K562 (cell line): ENCODE results near the gene SPACA5B. TPM values are rescaled to one million over a fixed set of nuclear protein-coding genes. Genes with fewer than 3 reads are reported as not detected.

ENCODE experiments used
- ATAC-seq: fragments of 200-7000 bp; cut with Tn5 transposase; 3 replicates; pipeline ENCODE4 v1.9.1; 2020; ENCODE audit warnings: moderate library complexity
- BruUV-seq: library from RNA; stranded (reverse); fragments of 400-500 nt; replicated peaks from 2 replicates; lab custom pipeline; 2021; lab: Mats Ljungman, UMichigan
- CTCF ChIA-PET: fragments of 300-600 bp; formaldehyde crosslinking; extraction: SDS; loops from one replicate; lab custom pipeline; 2021; ENCODE audit warnings: low intra/inter-chr PET ratio; lab: Yijun Ruan, JAX
- POLR2A ChIA-PET: fragments of 300-600, 350-650 bp; sonication (Branson Sonifier 250); formaldehyde crosslinking; extraction: SDS; loops from one replicate; lab custom pipeline; 2021; ENCODE audit warnings: antibody characterized with exemption, inconsistent platforms; lab: Yijun Ruan, JAX
- DNase-seq, 4 experiments: peaks; one replicate each; pipeline versions ENCODE4 v3.0.0 to v3.0.0-alpha.2; 2011 to 2018; ENCODE audit warnings: low spot score in 3 of 4, mixed read lengths in 3 of 4; ENCODE audit errors: extremely low read depth in 1 of 4
- FAIRE-seq: peaks from 2 replicates; lab custom pipeline; 2011; peaks lifted over from hg19 to GRCh38; lab: Jason Lieb, UNC
- H2AFZ ChIP-seq: 2 replicates; pipeline ENCODE4 v1.6.0; 2011; ENCODE audit warnings: low read depth, low read length, control low read depth, inconsistent platforms
- H3K27ac ChIP-seq: fragments of 200-600 bp; 3 replicates; pipeline ENCODE4 v1.8.0; 2011; ENCODE audit warnings: low read depth, mild to moderate bottlenecking, control low read depth, inconsistent platforms, low read length, moderate library complexity, mixed read lengths; ENCODE audit errors: extremely low read depth
- H3K27me3 ChIP-seq, 2 experiments: fragments of 300-600 bp in 1 of 2; 2 replicates in 1 of 2; 3 replicates in 1 of 2; pipeline versions ENCODE4 v1.6.0 to v1.8.0; 2011; ENCODE audit warnings: inconsistent platforms in 2 of 2, low read length in 2 of 2, mild to moderate bottlenecking in 1 of 2, mixed read lengths in 1 of 2, moderate library complexity in 1 of 2; ENCODE audit not compliant: control insufficient read depth in 2 of 2, insufficient read depth in 2 of 2
- H3K36me3 ChIP-seq: fragments of 300-600 bp; 3 replicates; pipeline ENCODE4 v1.8.0; 2011; ENCODE audit warnings: mild to moderate bottlenecking, low read length, inconsistent platforms; ENCODE audit not compliant: control insufficient read depth, insufficient read depth
- H3K4me1 ChIP-seq, 2 experiments: fragments of 200-600 bp in 1 of 2; replicated peaks in 1 of 2; 2 replicates in 1 of 2; 3 replicates in 1 of 2; pipeline versions ENCODE4 v1.5.1 to v1.8.0; 2011; ENCODE audit warnings: inconsistent platforms in 2 of 2, low read length in 2 of 2, mild to moderate bottlenecking in 1 of 2, mixed read lengths in 1 of 2, moderate library complexity in 1 of 2; ENCODE audit not compliant: control insufficient read depth in 2 of 2, insufficient read depth in 2 of 2
- H3K4me2 ChIP-seq: 2 replicates; pipeline ENCODE4 v1.6.1; 2011; ENCODE audit warnings: low read length, control low read depth, inconsistent platforms, mixed read lengths; ENCODE audit not compliant: insufficient read depth
- H3K4me3 ChIP-seq: fragments of 200-600 bp; sonication (generic), shearing (Covaris generic); 2 replicates; pipeline ENCODE4 v1.5.1; 2016; ENCODE audit warnings: control low read depth, inconsistent platforms
- H3K79me2 ChIP-seq: fragments of 200-600 bp; 3 replicates; pipeline ENCODE4 v1.8.0; 2011; ENCODE audit warnings: low read length, inconsistent platforms; ENCODE audit not compliant: control insufficient read depth, insufficient read depth
- H3K9ac ChIP-seq, 2 experiments: 2 replicates each; pipeline versions ENCODE4 v1.6.0 to v1.6.1; 2011; ENCODE audit warnings: low read depth in 2 of 2, low read length in 2 of 2, control low read depth in 1 of 2, inconsistent platforms in 1 of 2, mild to moderate bottlenecking in 1 of 2, mixed read lengths in 1 of 2; ENCODE audit not compliant: insufficient read depth in 1 of 2
- H3K9me1 ChIP-seq: one replicate; pipeline ENCODE4 v1.6.0; 2011; ENCODE audit warnings: inconsistent platforms, mild to moderate bottlenecking, low read length, moderate library complexity; ENCODE audit not compliant: control insufficient read depth, insufficient read depth
- H3K9me3 ChIP-seq: replicated peaks from 2 replicates; pipeline ENCODE4 v1.5.1; 2011; ENCODE audit warnings: low read depth, low read length, inconsistent platforms; ENCODE audit not compliant: control insufficient read depth, insufficient read depth
- H4K20me1 ChIP-seq: replicated peaks from 2 replicates; pipeline ENCODE4 v1.6.1; 2011; ENCODE audit warnings: low read length, inconsistent platforms, mixed read lengths; ENCODE audit not compliant: control insufficient read depth, insufficient read depth
- ADNP ChIP-seq: fragments of 200-800 bp; sonication (Bioruptor generic); IDR thresholded peaks from 2 replicates; pipeline ENCODE4 v1.6.1; 2016; ENCODE audit warnings: missing genetic modification characterization, missing compliant biosample characterization
- CC2D1A ChIP-seq: fragments of 450-650 bp; IDR thresholded peaks from 2 replicates; pipeline ENCODE4 v1.6.1; 2017; ENCODE audit warnings: mild to moderate bottlenecking
- HLTF ChIP-seq: fragments of 450-650 bp; IDR thresholded peaks from 2 replicates; pipeline ENCODE4 v1.6.1; 2016
- KDM1A ChIP-seq, 2 experiments: fragments of 450-650 bp; IDR thresholded peaks; 2 replicates each; pipeline ENCODE4 v1.6.1; 2016; ENCODE audit warnings: mild to moderate bottlenecking in 2 of 2
- MAFG ChIP-seq: fragments of 450-650 bp; conservative IDR thresholded peaks from 2 replicates; pipeline ENCODE4 v1.6.1; 2016; ENCODE audit warnings: missing genetic modification characterization, missing compliant biosample characterization
- MITF ChIP-seq: IDR thresholded peaks from 2 replicates; pipeline ENCODE4 v1.6.1; 2014; ENCODE audit warnings: antibody characterized with exemption
- NFE2L1 ChIP-seq: fragments of 450-650 bp; IDR thresholded peaks from 2 replicates; pipeline ENCODE4 v1.6.1; 2016; ENCODE audit warnings: missing genetic modification characterization, low read depth, mild to moderate bottlenecking, missing compliant biosample characterization, moderate library complexity, borderline replicate concordance
- NKRF ChIP-seq: fragments of 450-650 bp; IDR thresholded peaks from 2 replicates; pipeline ENCODE4 v1.6.1; 2016; ENCODE audit warnings: borderline replicate concordance
- NUFIP1 ChIP-seq: fragments of 450-650 bp; IDR thresholded peaks from 2 replicates; pipeline ENCODE4 v1.6.1; 2018; ENCODE audit not compliant: partially characterized antibody
- PML ChIP-seq: IDR thresholded peaks from 2 replicates; pipeline ENCODE4 v1.6.1; 2012; ENCODE audit warnings: low read length, inconsistent platforms
- POLR3A ChIP-seq: IDR thresholded peaks from 2 replicates; pipeline ENCODE4 v1.6.1; 2011; ENCODE audit warnings: borderline replicate concordance, mild to moderate bottlenecking, moderate library complexity; ENCODE audit not compliant: insufficient read length, insufficient read depth; ENCODE audit errors: extremely low read depth
- SREBF2 ChIP-seq: sonication (generic); formaldehyde crosslinking; IDR thresholded peaks from 2 replicates; pipeline ENCODE4 v1.4.0; 2020; ENCODE audit warnings: mild to moderate bottlenecking, missing genetic modification reagents
- ZBTB49 ChIP-seq: sonication (generic); formaldehyde crosslinking; IDR thresholded peaks from 2 replicates; pipeline ENCODE4 v1.8.0; 2022; ENCODE audit warnings: missing genetic modification reagents, mild to moderate bottlenecking, borderline replicate concordance
- ZFPM2 ChIP-seq: fragments of 250-450 bp; sonication (Bioruptor Pico); IDR thresholded peaks from 2 replicates; pipeline ENCODE4 v1.5.1; 2022; ENCODE audit warnings: mild to moderate bottlenecking
- ZNF146 ChIP-seq: IDR thresholded peaks from one replicate; pipeline ENCODE4 v1.6.1; 2018; ENCODE audit warnings: missing compliant biosample characterization; ENCODE audit not compliant: unreplicated experiment
- ZNF280A ChIP-seq: fragments of 450-650 bp; IDR thresholded peaks from 2 replicates; pipeline ENCODE4 v1.6.1; 2018; ENCODE audit warnings: mild to moderate bottlenecking, low read depth; ENCODE audit not compliant: partially characterized antibody
- ZNF586 ChIP-seq: fragments of 450-650 bp; formaldehyde crosslinking; conservative IDR thresholded peaks from 2 replicates; pipeline ENCODE4 v1.4.0; 2020; ENCODE audit warnings: mild to moderate bottlenecking, moderate library complexity
- ZNF699 ChIP-seq: fragments of 250-450 bp; sonication (Bioruptor Pico); IDR thresholded peaks from 2 replicates; pipeline ENCODE4 v1.8.0; 2021; ENCODE audit warnings: mild to moderate bottlenecking, moderate library complexity; ENCODE audit not compliant: insufficient replicate concordance
- WGBS: fragments of 100-300 bp; shearing (Covaris generic); methylation state at CpG from one replicate; pipeline ENCODE4 v1.1.6; 2016; ENCODE audit warnings: low coverage, mixed read lengths; ENCODE audit not compliant: insufficient coverage; ENCODE audit errors: missing lambda C conversion rate; 5-methylcytosine and 5-hydroxymethylcytosine counted together
- in situ Hi-C: fragments of 300-500 bp; cut with MboI; formaldehyde crosslinking; loops from 4 replicates; pipeline ENCODE4 v1.15.0; 2018; ENCODE audit warnings: inconsistent platforms, mixed read lengths
- intact Hi-C: fragments of 100-400 bp; cut with micrococcal nuclease; formaldehyde crosslinking; loops from 2 replicates; pipeline ENCODE4 v1.14.2; 2022
- polyA plus RNA-seq, 8 experiments: library from polyadenylated mRNA; depleted of rRNA in 4 of 8; stranded (reverse) in 5 of 8; unstranded in 3 of 8; fragments of >200 nt; fragmentation: Nextera tagmentation in 2 of 8; fragmentation: Illumina TruSeq in 1 of 8; extraction: Ambion mirVana in 2 of 8; extraction: Trizol in 1 of 8; gene quantifications; 2 replicates each; pipeline versions ENCODE4 v1.2.1 to v1.2.3, GENCODE V29; 2011 to 2014; ENCODE audit warnings: inconsistent platforms in 1 of 8, missing spikeins in 1 of 8
- total RNA-seq, 7 experiments: library from RNA; depleted of rRNA in 6 of 7; stranded (reverse); fragments of >200 nt in 6 of 7; fragmentation: Illumina TruSeq in 2 of 7; extraction: Trizol in 2 of 7; gene quantifications; 2 replicates each; pipeline versions ENCODE4 v1.2.1 to v1.2.3, GENCODE V29; 2011 to 2021; ENCODE audit warnings: low replicate concordance in 1 of 7

Gene SPACA5B
- total and polyA plus RNA-seq, 9 of the 15 experiments (the other 6 are each of a cell fraction or from before 2014, with no cell fraction given) = not detected

GRCh38 chrX:48101443-48101842, 29.0 kb upstream of the SPACA5B start:
- Histone ChIP-seq H3K9me3 (no peaks in the 10 kb centered on the region), H3K4me3 (no peak overlapping the region), H2AFZ (no peak overlapping the region), H3K27me3 (no peaks in the 10 kb centered on the region; a peak in 1 of 5 replicates), H3K4me1 (no peaks in the 10 kb centered on the region), H3K27ac (no peak overlapping the region), H3K4me2 (no peak overlapping the region), H3K9me1 (no peaks in the 10 kb centered on the region), H3K9ac (no peak overlapping the region), H3K79me2 (no peaks in the 10 kb centered on the region), H4K20me1 (no peaks in the 10 kb centered on the region), H3K36me3 (no peaks in the 10 kb centered on the region)
- ChIA-PET CTCF (no interaction called here), POLR2A (no interaction called here)
- WGBS = 0% methylated on average over 3 of the region's 3 CpGs
- in situ Hi-C loops (no loop called here), intact Hi-C loops (no loop called here)
- FAIRE-seq (no peak), ATAC-seq (no peak), DNase-seq (no peak)
- BruUV-seq = no TSS peak
- TF ChIP-seq MITF = no peak
- no peak for TF ChIP-seq ZFPM2 (CRISPR knock-in tag)
- no peak for TF ChIP-seq HLTF
- no peak for TF ChIP-seq NKRF
- TF ChIP-seq SREBF2 = no peak
- TF ChIP-seq ZNF699 (CRISPR knock-in tag) = no peak
- TF ChIP-seq ZNF280A = no peak
- no peak for TF ChIP-seq ZNF586
- no peak for TF ChIP-seq NUFIP1
- TF ChIP-seq POLR3A = no peak
- no peak for TF ChIP-seq PML
- no peak for TF ChIP-seq MAFG (tag)
- TF ChIP-seq NFE2L1 (tag) = no peak
- no peak for TF ChIP-seq ADNP (tag)
- TF ChIP-seq CC2D1A = no peak
- no peak for TF ChIP-seq ZBTB49 (CRISPR knock-in tag)
- TF ChIP-seq ZNF146 (CRISPR knock-in tag) = no peak
- no peak for TF ChIP-seq KDM1A (IDR thresholded peaks at IDR 0.05)
